NCI-H526 treated with DMSO at 0.1 percent for 48 hours (cell line): ENCODE results near the gene GJA1.
"Not testable (repeated sequence)": the region's sequence is repeated elsewhere in the genome, so short reads cannot be mapped to it uniquely, and the experiment has no call there.

Experiments used
- DNase-seq: peaks from one replicate; lab custom pipeline; 2025; lab: John Stamatoyannopoulos, UW

Gene GJA1

DNA sequence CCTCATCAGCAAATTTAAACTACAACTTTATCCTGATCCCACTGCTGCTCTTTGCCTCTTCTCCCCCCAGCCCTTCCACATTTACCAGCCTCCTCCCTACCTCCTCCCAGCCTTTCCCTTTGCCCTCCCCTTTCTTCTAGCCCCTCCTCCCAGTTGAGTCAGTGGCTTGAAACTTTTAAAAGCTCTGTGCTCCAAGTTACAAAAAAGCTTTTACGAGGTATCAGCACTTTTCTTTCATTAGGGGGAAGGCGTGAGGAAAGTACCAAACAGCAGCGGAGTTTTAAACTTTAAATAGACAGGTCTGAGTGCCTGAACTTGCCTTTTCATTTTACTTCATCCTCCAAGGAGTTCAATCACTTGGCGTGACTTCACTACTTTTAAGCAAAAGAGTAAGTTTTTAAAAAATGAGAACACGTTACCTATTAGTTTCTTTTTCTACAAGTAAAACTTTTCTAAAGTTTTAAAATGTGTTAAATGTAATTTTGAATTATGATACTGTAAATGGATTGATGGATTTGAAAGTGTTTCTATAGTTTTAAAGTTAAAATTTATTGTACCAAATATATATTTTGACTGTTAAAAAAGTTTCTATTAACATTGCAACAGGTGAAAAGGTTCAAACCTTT lies at the start of gene GJA1:
Gene GJA1 (plus strand): TSS at position 203 of the 626 bp plus-strand sequence. CDS start 11,202 bp downstream, outside the sequence.
- no peak for DNase-seq

DNA sequence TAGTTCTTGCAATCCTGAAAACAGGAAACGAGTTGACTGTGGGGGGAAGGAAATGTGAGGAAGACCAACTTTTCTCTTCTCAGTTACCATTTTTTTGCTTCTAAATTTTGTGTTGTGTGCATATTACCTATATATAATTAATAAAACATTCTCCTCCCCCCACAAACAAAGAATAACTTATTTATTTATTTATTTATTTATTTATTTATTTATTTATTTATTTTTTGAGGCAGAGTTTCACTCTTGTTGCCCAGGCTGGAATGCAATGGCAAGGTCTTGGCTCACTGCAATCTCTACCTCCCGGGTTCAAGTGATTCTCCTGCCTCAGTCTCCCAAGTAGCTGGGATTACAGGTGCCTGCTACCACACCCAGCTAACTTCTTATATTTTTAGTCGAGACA lies 48.9 kb upstream of the GJA1 start:
- not testable (repeated sequence) for DNase-seq

DNA sequence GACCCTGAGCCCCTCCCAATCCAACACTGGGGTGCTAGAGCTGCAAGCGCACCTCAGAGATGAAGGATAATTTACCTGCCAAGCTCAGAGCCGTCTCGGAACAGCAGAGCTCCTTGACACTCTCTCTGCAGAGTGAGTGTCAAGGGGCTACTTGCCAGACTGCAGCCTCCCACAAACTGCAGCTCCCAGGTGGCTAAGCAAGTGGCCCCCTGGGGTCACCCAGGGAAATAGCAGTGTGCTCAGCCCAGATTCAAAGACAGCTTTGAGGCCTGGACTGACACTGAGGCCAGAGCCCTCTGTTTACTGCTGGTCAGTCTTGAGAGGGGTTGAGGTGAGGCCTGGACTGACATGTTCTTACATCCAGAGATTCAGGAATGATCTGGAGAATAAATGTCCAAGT lies 46.0 kb upstream of the GJA1 start:
- DNase-seq: no peak

DNA sequence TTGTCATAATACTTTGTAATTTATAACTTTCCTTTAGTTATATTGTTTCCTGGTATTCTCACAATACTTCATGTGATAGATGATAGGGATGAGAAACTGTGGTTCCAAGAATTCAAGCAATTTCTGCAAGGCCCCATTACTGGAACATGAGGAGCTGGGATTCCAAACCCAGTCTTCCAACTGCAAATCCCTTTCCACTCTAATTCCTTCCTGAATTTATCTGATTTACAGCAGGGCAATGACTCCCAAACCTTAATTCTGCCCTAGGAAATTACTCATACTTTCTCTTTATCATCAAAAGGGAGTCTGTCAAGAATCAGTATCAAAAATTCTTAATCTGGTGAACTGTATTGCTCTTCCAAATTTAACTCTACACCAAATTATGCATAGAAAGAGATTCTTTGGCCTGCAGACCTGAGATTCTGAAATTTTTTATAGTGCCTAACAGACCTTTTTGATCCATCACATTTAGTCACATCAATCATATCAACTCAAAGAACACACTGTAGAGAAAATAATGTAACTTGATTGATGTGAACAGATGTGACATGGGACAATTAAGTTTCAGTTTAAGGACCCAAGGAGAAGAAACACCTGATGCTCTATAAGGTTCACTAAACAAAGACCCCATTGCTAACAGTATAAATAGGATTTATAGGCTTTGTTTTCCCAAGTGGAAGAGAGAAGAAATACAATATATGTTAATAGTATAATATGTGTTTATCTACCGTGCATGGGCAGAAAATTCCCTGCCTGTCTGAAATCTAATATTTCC lies 41.5 kb upstream of the GJA1 start:
- no peak for DNase-seq

- DNase-seq: no peak
Measured at GRCh38 chr6:121395736-121396135, 39.7 kb upstream of the GJA1 start.

DNA sequence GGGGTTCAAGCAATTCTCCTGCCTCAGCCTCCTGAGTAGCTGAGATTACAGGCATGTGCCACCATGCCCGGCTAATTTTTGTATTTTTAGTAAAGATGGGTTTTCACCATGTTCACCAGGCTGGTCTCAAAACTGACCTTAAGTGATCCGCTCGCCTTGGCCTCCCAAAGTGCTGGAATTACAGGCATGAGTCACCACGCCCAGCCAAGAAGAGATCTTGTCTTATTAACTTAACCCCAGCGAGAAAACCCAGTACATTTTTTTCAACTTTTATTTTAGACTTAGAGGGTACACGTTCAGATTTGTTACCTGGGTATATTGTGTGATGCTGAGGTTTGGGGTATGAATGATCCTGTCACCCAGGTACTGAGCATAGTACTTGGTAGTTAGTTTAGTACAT lies 38.3 kb upstream of the GJA1 start:
- not testable (repeated sequence) for DNase-seq

GRCh38 chr6:121398127-121398526 lies 37.3 kb upstream of the GJA1 start:
- no peak for DNase-seq

- DNase-seq: no peak
Measured at GRCh38 chr6:121399966-121400365, 35.5 kb upstream of the GJA1 start.

GRCh38 chr6:121403964-121404363 lies 31.5 kb upstream of the GJA1 start:
- no peak for DNase-seq

DNA sequence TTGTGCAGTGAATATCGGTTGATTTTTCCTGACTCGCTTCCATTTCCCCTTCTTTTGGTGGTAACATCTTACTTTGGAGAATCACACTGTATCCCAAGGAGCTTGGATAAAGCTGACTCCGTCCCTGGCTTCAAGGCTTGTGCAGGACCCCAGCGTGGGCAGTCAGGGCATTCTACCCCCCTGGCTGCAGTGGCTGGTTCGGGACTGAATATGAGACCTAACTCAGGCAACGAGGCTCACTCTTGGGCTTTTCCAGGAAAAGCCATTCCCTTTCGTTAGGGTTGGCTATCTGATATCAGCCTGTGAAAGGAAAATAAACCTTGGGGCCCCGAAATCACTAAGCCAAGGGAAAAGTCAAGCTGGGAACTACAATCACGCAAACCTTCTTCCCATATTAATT lies 30.1 kb upstream of the GJA1 start:
- DNase-seq: no peak

DNA sequence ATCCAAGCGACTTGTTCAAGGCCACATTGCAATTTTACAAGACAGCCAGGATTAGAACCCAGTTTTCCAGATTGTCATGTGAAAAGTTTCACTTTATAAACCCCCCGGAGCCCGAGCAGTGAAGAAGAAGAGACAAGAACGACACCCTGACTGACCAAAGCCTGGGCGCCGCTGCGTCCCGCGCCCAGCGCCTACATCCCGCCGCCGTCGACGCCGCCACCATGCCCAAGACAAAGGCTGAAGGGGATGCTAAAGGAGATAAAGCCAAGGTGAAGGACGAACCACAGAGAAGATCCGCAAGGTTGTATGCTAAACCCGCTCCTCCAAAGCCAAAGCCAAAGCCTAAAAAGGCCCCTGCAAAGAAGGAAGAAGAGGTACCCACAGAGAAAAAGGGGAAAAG lies 27.1 kb upstream of the GJA1 start:
- no peak for DNase-seq

DNA sequence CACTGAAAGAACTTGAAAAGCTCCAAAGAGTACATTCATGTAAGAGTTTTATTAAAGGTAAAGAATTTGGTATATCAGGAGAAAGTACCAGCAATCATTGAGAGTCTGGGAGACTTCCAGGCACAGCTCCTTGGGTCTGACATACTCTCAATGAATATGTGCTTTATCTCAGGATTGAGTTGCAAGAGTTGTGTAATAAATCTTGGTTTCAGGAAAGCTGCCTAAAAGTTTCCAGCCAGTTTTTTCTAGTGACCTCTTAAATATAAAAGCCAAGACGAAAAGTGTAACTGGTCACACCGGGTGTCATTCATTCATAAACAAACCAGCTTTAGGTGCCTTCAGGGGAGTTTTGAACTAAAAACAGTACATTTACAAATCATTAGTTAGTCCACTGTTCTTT lies 21.6 kb upstream of the GJA1 start:
- no peak for DNase-seq

DNA sequence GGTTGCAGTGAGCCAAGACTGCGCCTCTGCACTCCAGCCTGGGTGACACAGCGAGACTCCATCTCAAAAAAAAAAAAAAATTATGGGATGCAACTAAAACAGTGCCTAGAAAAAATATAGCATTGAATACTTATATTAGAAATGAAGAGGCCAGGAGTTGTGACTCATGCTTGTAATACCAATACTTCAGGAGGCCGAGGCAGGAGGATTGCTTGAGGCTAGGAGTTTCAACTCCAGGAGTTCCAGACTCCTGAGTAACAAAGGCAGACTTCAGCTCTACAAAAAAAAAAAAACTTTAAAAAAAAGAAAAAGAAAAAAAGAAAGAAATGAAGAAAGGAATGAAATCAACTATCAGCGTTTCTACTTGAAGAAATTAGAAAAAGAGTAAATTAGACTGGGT lies 17.1 kb upstream of the GJA1 start:
- DNase-seq: no peak

- DNase-seq: no peak
Measured at GRCh38 chr6:121426686-121427085, 8.8 kb upstream of the GJA1 start.

DNA sequence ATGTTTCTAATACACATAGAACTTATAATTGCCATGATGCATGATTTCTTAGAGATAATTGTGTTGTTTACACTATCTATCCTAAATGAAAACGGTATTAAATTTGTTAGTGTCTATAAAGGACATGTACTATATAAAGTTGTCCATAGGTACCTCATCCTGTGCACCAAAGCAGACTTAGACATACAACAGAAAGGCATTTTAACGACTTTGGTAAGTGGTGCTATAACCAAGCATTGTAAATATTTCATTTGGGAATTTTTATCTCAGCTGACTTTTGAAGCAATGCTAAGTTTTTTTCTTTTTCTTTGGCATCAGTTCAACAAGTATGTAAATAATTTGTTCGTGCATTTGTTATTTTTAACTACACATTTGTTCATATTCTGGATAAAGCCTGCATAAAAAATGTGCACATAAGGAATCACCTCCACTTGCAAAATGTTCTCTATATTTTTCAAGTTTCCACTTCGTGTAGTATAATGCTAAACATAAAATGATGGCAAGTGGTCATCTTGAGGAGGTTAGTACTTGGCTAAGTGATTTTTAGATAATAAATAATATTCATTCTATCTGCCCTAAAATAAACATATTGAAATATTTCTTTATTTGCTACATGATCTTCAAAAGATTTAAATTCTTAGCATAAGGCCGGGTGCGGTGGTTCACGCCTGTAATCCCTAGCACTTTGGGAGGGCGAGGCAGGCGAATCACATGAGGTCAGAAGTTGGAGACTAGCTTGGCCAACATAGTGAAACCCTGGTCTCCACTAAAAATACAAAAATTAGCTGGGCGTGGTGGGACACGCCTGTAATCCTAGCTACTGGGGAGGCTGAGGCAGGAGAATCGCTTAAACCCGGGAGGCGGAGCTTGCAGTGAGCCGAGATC lies 6.3 kb upstream of the GJA1 start:
- DNase-seq: no peak

DNA sequence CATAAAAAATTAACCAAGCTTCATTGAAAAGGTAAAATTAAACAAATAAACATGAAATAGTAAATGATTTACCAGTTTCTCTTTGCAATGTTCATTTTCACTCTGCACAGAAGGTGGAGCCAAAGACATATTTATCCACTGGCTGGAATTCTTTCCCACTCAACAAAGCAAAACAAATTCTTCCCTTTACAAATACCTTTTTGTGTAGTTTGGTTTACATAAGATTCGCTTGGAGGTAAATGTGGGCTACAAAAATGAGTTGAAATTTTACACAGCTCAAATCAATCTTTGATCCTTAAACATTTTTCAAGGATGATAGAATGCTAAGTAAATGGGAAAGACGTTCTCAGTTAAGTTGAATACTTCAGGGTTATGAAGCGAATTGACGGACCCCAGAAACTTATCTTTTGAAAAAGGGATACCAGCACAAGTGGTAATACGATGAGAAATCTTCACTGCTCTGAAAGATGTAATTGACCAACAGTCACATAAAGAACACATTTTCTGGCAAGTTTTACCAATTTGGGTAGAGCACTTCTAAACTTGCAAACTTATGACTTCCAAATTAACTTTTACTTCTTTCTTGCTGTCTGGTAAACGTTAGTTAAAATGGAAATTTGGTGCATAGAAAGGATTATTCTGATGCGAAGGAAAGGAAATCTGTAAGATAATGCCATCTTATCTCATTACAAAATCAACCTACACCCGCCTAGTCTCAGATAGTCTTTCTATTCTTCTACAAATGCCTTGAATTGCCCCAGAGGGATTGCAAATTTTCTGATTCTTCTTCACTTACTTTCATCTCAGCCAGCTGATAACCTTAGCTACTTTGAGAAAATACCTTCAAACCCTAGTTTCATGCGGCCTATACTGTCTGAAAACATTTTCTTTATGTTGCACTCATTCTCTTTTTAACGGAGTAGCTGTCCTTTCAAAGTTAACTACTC lies 4.7 kb upstream of the GJA1 start:
- no peak for DNase-seq

- DNase-seq: not testable (repeated sequence)
Measured at GRCh38 chr6:121431776-121432175, 3.7 kb upstream of the GJA1 start.

GRCh38 chr6:121434037-121434770 lies 1.2 kb upstream of the GJA1 start:
- DNase-seq: no peak

DNA sequence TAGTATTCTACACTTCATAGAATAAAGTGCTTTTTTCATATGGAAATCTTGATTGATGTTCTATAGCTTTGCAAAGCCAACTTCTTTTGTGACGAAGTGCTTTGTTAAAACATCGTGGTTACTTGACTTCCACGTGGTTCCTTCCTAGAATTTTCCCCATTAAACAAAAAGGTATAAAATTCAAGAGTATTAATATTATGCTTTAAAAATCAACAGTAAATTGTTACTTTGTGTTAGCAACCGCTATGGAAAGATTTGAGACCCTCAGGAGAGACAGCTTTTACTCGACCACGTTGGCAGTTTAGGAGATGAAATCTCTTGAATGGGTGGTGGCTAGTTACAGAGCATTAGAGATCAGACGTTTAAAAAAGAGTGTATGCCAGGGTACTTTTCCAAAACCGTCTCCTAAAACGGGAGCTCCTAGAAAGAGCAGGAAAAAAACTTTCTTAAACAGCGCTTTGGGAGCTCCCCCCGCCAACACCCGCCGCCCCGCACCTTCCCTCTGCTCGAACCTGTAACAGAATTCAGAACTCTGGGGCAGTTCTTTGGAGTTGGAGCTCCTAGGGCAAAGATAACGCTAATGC lies 920 bp downstream of the GJA1 start:
- no peak for DNase-seq
